Gastroesophageal sphincter (tissue), 4 donors: ENCODE results near the gene PRMT5. TPM values are rescaled to one million over a fixed set of nuclear protein-coding genes. Genes with fewer than 3 reads are reported as not detected.

Experiments used
- ATAC-seq: fragments of 150-250 bp; one replicate; pipeline ENCODE4 v1.9.1; 2016; ENCODE audit warnings: mild to moderate bottlenecking, moderate library complexity
- H3K27ac ChIP-seq, 4 donors: fragments of 200-600 bp; sonication (generic) in 3 of 4; 1 replicate in 3 of 4; 2 replicates in 1 of 4; pipeline ENCODE4 v1.5.1; 2016 to 2019
- H3K27me3 ChIP-seq: fragments of 200-600 bp; sonication (generic); one replicate; pipeline ENCODE4 v1.5.1; 2019
- H3K36me3 ChIP-seq, 2 donors: fragments of 200-600 bp; sonication (generic); one replicate each; pipeline ENCODE4 v1.5.1; 2019; ENCODE audit warnings: control low read depth in 1 of 2
- H3K4me1 ChIP-seq, 3 donors: fragments of 200-600 bp; sonication (generic); 1 replicate in 2 of 3; 2 replicates in 1 of 3; pipeline ENCODE4 v1.5.1; 2016 to 2019; ENCODE audit warnings: control low read depth in 2 of 3
- H3K4me3 ChIP-seq, 2 donors: fragments of 200-600 bp; sonication (generic); one replicate each; pipeline ENCODE4 v1.5.1; 2019; ENCODE audit warnings: mild to moderate bottlenecking in 1 of 2, moderate library complexity in 1 of 2
- H3K9me3 ChIP-seq, 3 donors: fragments of 200-600 bp; sonication (generic); one replicate each; pipeline ENCODE4 v1.5.1; 2017 to 2019; ENCODE audit warnings: control low read depth in 2 of 3
- CTCF ChIP-seq, 4 experiments: fragments of 200-600 bp in 2 of 4; fragments of 450-650 bp in 2 of 4; sonication (generic) in 1 of 4; IDR thresholded peaks; one replicate each; pipeline ENCODE4 v1.5.1; 2017 to 2019; ENCODE audit warnings: antibody characterized with exemption in 4 of 4, mild to moderate bottlenecking in 2 of 4, moderate library complexity in 2 of 4
- EP300 ChIP-seq: sonication (generic); formaldehyde crosslinking; IDR thresholded peaks from one replicate; pipeline ENCODE4 v1.6.1; 2017; ENCODE audit warnings: antibody characterized with exemption, mild to moderate bottlenecking
- POLR2A ChIP-seq, 2 donors: fragments of 450-650 bp; IDR thresholded peaks; one replicate each; pipeline ENCODE4 v1.6.1; 2017; ENCODE audit warnings: antibody characterized with exemption in 2 of 2, mild to moderate bottlenecking in 2 of 2, moderate library complexity in 1 of 2
- POLR2AphosphoS5 ChIP-seq: sonication (generic); formaldehyde crosslinking; IDR thresholded peaks from one replicate; pipeline ENCODE4 v1.6.1; 2017; ENCODE audit warnings: antibody characterized with exemption
- WGBS, 2 donors: methylation state at CpG; one replicate each; pipeline ENCODE4 v1.1.5; 2018; ENCODE audit warnings: low coverage in 1 of 2; 5-methylcytosine and 5-hydroxymethylcytosine counted together
- total RNA-seq, 4 donors: library from RNA; depleted of rRNA; stranded (reverse); fragments of >200 nt; gene quantifications; one replicate each; pipeline ENCODE4 v1.1.0, GENCODE V29; 2016

The PRMT5 gene
- total RNA-seq, 4 donors from 2014 or later = 39.7 to 49.2 (median 43.2) TPM

GRCh38 chr14:22875003-22875747 is 54.0 kb downstream of the PRMT5 start:
- Histone ChIP-seq H3K27me3 (no peaks in the 10 kb centered on the region), H3K27ac (no peak overlapping the region), H3K36me3 (peaks cover 0 to 70% of the 10 kb centered on the region in 2 donors), H3K4me1 (peaks cover 3 to 50% (median 13%) of the 10 kb centered on the region in 3 donors), H3K9me3 (no peaks in the 10 kb centered on the region), H3K4me3 (no peak overlapping the region)
- TF ChIP-seq POLR2A (IDR thresholded peaks at IDR 0.05) = no peak
- TF ChIP-seq CTCF (IDR thresholded peaks at IDR 0.05) = no peak
- TF ChIP-seq EP300 = no peak
- TF ChIP-seq POLR2AphosphoS5 = no peak
- no peak for ATAC-seq
- WGBS, 2 donors = 88% methylated on average over 3 of the region's 15 CpGs; no CpG with 5 or more reads in 1 of the 2 donors

DNA sequence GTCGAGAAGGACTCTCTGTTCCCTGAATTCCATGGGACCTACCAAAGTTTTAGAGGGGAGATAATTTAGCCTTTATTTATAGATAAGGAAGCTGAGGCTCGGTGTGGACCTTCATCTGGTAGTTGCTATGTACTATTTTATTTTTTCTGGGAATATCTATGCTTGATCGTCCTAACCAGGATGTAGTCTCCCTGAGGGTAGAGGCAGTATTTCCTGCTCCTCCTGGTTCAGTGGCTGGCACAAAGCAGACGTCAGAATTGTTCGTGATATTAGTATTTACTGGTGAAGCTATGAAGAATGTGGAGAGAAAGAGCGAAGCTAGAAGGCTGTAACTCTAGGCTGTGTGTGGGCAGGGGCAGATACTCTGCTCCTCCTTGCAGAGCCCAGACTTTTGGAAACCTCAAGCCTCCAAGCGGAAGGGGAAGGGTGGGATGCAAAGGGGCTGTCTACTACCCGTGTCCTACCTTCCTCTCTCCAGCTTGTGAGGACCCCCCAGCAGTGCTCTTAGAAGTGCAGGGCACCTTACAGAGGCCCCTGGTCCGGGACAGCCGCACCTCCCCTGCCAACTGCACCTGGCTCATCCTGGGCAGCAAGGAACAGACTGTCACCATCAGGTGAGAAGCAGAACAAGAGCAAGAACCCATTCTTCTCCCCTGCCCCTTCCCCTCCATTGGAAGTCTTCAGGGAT is 56.2 kb downstream of the PRMT5 start:
- Histone ChIP-seq H3K9me3 (no peaks in the 10 kb centered on the region), H3K27ac (peak overlapping the region; percentile 94 to 100 (median 98)), H3K4me1 (peaks cover 4 to 59% (median 17%) of the 10 kb centered on the region in 3 donors), H3K27me3 (no peaks in the 10 kb centered on the region), H3K36me3 (peaks cover 0 to 50% of the 10 kb centered on the region in 2 donors), H3K4me3 (peak overlapping the region; percentile 71 to 98)
- ATAC-seq = no peak
- TF ChIP-seq CTCF (IDR thresholded peaks at IDR 0.05) (no peak), POLR2AphosphoS5 (no peak), POLR2A (IDR thresholded peaks at IDR 0.05) (no peak), EP300 (no peak)
- WGBS, 2 donors = 17 to 40% methylated on average over 5 to 9 of the region's 10 CpGs

GRCh38 chr14:22872033-22872832 is 56.9 kb downstream of the PRMT5 start:
- peaks cover 4 to 59% (median 17%) of the 10 kb centered on the region in 3 donors for H3K4me1 ChIP-seq

More at GRCh38 chr14:22872033-22872832, 56.9 kb downstream of the PRMT5 start:
- Histone ChIP-seq H3K36me3 (peaks cover 0 to 43% of the 10 kb centered on the region in 2 donors), H3K27ac (peak overlapping the region; percentile 94 to 100 (median 98)), H3K9me3 (no peaks in the 10 kb centered on the region), H3K27me3 (no peaks in the 10 kb centered on the region), H3K4me3 (peak overlapping the region; percentile 71 to 98)
- peak; percentile 60 for ATAC-seq
- WGBS, 2 donors = 0% methylated on average over 2 to 4 of the region's 45 CpGs
- TF ChIP-seq POLR2A (IDR thresholded peaks at IDR 0.05) = peak; percentile 13 to 18
- peak in 3 of 4 experiments; percentile 93 to 96 (median 93) for TF ChIP-seq CTCF (IDR thresholded peaks at IDR 0.05)
- TF ChIP-seq EP300 = no peak
- TF ChIP-seq POLR2AphosphoS5 = peak; percentile 37
